AG09319 (cell line): ENCODE measurements around the gene OXCT2.

Experiments
- DNase-seq: peaks from one replicate; pipeline ENCODE4 v3.0.0-alpha.2; 2010; ENCODE audit warnings: low read depth; ENCODE audit errors: extremely low read depth
- TF ChIP-seq, protein P1 (sequence below): IDR thresholded peaks from 2 replicates; pipeline ENCODE4 v1.5.1; 2011; ENCODE audit warnings: low read depth, mild to moderate bottlenecking, inconsistent platforms, low read length, moderate library complexity

OXCT2 gene

DNA sequence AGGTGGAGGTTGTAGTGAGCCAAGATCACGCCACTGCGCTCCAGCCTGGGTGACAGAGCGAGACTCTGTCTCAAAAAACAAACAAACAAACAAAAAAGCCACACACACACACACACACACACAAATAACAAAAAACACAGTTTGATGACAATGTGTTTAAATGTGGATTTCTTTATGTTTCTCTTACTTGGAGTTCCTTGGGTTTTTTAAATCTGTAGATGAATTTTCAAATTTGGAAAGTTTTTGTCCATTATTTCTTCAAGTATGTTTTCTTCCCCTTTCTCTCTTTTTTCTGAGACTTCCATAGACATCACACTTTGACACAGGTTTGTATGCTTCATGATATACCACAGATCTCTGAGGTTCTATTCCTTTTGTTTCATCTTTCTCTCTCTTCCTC is 44.5 kb downstream of the OXCT2 start:
- DNase-seq: no peak
- TF ChIP-seq, protein P1, sequence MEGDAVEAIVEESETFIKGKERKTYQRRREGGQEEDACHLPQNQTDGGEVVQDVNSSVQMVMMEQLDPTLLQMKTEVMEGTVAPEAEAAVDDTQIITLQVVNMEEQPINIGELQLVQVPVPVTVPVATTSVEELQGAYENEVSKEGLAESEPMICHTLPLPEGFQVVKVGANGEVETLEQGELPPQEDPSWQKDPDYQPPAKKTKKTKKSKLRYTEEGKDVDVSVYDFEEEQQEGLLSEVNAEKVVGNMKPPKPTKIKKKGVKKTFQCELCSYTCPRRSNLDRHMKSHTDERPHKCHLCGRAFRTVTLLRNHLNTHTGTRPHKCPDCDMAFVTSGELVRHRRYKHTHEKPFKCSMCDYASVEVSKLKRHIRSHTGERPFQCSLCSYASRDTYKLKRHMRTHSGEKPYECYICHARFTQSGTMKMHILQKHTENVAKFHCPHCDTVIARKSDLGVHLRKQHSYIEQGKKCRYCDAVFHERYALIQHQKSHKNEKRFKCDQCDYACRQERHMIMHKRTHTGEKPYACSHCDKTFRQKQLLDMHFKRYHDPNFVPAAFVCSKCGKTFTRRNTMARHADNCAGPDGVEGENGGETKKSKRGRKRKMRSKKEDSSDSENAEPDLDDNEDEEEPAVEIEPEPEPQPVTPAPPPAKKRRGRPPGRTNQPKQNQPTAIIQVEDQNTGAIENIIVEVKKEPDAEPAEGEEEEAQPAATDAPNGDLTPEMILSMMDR: no peak

- TF ChIP-seq, protein P1: no peak
- no peak for DNase-seq
These were observed 48.7 kb downstream of the OXCT2 start for GRCh38 chr1:39722495-39722894.

- DNase-seq: no peak
- TF ChIP-seq, protein P1: no peak
These were observed 49.5 kb downstream of the OXCT2 start for GRCh38 chr1:39721664-39722063.

DNA sequence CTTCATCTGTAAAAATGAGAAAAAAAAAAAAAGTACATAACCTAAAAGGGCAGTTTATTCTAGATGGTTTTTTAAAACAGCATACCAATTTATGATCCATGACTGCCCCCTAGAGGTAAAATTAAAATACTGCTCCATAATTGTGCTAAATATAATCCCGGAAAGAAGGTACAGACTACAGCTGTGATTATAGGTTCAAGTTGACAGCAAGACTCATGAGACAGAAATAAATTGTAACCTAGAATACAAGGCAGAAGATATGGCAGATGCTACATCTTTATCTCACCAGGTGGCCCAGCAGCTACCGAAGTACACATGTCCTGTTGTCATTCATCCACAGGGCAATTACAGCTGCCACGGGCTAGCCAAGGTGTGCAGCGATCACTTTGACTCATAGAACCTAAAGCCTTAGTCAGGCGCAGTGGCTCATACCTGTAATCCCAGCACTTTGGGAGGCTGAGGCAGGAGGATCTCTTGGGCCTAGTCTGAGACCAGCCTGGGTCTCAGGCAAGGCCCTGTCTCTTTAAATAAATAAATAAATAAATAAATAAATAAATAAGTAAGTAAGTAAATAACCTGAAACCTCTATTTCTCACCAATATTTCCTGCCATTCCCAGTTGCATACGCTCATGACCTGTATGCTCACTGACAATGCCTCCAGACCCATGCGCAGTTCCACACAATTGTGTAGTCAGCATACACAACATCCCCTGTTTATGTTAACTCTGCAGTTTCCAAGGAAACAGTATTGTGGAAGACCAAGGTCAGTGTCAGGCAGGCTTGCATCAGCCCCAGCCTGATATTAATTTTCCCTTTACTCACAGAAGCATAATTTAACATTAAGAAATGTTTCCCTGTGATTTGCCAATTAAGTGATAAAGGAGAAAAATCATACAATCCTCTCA is 50.8 kb downstream of the OXCT2 start:
- TF ChIP-seq, protein P1: peak; percentile 44
- peak; percentile 24 for DNase-seq
